Measurements from ENCODE around the gene GRID1. TPM values are rescaled to one million over a fixed set of nuclear protein-coding genes. Genes with fewer than 3 reads are reported as not detected.
"Not testable (repeated sequence)": the region's sequence is repeated elsewhere in the genome, so short reads cannot be mapped to it uniquely, and the experiment has no call there.

Gene GRID1
- total RNA-seq, 1 donor from 2014 or later, result 3.0 TPM

DNA sequence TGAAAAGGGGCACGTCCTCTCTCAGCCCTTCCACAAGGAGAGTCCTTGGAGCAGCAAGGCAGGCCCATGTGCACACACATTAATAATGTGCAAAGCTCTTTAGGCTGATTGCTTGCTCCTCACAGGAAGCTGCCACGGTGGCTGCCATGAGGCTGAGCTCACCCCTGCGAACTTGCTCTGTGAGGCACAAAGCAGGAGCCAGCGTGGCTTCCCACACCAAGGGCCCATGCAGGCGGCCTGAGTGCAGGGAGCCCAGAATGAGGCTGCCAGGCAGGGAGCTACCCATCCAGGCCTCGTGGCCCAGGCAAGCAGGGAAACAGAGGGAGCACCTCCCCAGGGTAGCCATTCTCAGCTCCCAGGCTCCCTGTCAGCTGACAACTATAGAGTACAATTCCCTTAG is 242.9 kb downstream of the GRID1 start:
- DNase-seq (ENCODE audit: low spot score), result no peak
- intact Hi-C loops (cut with DNase I), result no loop called here

DNA sequence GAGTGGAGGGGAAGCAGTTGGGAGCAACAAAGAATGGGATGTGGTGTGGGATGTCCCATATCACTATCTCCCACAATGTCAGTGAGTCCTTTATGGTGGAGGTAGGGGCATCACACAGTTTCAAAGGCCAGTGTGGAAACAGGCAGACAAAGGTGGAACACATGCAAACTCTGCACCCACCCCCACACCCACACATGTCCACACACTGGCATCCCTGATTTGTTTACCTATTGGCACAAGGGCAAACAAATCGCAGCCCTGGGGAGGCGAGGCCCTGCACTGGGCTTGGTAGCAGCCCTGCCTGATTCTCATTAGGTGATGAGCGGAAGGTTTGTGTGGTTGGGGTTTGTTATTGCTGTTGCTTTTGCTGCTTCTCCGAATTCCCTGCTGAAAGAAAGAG is 243.3 kb downstream of the GRID1 start:
- intact Hi-C loops (cut with DNase I), result no loop called here

GRCh38 chr10:86122646-86123045 is 243.9 kb downstream of the GRID1 start:
- no peak for DNase-seq (ENCODE audit: low spot score)
- intact Hi-C loops (cut with DNase I), result no loop called here

More for the DNA sequence above, 243.3 kb downstream of the GRID1 start:
- DNase-seq (ENCODE audit: low spot score), result no peak

DNA sequence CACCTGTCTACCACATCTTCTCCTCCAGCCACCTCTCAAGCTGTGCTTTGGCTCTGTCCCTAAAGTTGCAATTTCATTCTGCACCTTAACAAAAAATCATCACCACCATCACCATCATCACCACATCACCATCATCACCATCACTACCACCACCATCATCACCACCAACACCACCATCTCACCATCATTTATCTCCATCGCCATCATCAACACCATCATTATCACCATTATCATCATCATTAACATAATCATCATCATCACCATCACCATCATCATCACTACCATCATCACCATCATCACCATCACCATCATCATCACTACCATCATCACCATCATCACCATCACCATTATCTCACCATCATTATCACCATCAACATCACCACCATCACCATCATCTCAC is 245.4 kb downstream of the GRID1 start:
- no peak for DNase-seq (ENCODE audit: low spot score)
- intact Hi-C loops (cut with DNase I), result no loop called here

DNA sequence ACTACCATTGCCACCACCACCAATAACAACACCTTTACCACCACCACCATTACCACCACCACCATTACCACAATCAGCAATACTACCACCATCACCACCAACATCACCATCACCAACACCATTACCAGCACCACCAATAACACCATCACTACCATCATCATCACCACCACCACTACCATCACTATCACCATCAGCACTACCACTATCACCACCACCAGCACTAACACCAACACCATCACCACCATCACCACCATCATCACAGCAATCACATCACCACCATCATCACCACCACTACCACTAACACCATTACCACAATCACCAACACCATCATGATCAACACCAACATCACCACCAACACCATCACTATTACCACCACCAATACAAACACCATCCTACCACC is 249.5 kb downstream of the GRID1 start:
- DNase-seq (ENCODE audit: low spot score), result no peak
- intact Hi-C loops (cut with DNase I), result no loop called here

DNA sequence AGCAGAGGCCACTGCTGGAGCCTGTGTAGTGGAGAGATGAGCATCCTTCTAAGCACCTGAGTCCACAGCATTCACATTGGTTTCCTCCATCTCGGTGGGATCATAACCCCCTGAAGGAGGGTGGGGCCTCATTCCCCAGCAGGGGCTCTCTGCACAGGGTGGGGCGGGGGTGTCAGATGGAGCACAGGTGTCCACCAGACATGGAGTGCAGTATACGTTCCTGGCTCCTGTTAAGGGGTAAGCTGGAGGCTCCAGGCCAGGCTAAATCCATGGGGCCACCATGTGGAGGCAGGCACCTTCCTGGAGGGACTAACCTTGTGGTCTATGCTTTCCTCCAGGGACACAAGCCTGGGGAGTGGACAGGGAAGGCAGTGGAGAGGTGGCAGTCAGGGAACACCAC is 252.6 kb downstream of the GRID1 start:
- intact Hi-C loops (cut with DNase I), result no loop called here
- peak; percentile 53 for DNase-seq (ENCODE audit: low spot score)

DNA sequence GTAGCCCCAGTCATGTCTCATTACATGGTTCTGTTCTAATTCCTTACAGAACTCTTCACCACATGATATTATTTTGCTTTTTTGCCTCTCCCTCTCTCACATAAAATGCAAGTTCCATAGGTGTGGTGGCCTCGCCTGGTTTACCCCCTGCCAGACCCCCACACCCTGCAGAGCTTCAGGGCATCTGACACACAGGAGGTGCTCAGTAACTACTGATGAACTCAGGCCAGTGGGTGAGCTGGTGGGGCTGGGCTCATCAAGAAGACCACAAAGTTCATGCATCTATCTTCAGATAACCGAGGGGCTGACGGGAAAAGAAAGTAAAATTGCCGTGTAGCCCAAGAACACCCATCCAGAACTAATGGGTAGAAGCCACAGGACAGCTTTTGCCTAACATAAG is 253.1 kb downstream of the GRID1 start:
- intact Hi-C loops (cut with DNase I), result no loop called here
- peak; percentile 15 for DNase-seq (ENCODE audit: low spot score)

DNA sequence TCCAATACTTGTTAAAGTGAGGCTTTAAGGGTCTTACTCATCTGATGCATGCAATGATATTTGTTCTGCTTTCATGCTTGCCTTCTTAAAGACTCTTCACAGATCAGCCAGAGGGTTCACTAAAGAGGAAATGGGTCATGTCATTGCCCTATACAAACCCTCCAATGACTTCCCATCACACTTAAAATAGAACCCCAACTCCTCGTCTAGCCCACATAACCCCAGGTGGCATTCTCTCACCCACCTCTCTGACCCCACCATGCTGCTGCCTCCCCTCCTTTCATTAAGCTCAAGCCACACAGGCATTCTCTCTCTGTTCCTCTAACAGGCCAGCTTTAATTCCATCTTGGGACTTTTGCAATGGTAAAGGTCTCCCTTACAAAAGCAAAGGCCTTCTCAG is 253.6 kb downstream of the GRID1 start:
- intact Hi-C loops (cut with DNase I), result no loop called here
- peak; percentile 19 for DNase-seq (ENCODE audit: low spot score)

GRCh38 chr10:86111902-86112545 is 254.6 kb downstream of the GRID1 start:
- peak; percentile 44 for DNase-seq (ENCODE audit: low spot score)
- intact Hi-C loops (cut with DNase I), result no loop called here

DNA sequence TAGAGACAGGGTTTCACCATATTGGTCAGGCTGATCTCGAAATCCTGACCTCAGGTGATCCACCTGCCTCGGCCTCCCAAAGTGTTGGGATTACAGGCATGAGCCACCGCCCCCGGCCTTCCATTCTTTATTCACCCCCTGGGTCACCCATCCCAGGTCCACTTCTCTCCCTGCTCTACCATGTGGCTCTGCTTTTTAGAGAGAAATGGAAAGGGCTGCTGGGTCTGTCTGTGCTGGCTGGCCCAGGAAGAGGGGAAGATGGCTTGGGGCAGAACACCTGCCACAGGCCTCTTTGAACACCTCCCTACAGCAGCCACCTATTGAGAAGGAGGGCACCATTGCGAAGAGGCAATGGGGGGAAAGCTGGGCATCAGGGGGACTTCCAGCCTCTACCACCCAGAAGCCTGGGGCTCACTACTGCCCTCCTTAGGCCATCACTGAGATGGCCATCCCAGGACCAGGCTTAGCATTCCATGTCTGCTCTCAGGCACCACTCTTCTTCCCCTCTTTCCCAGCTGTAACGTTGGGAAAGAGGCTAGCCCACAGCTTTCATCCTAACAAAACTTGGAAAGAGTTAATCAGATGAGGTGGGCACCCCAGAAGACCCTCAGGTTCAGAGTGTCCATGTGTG is 256.3 kb downstream of the GRID1 start:
- intact Hi-C loops (cut with DNase I), result no loop called here

GRCh38 chr10:86109421-86109820 is 257.2 kb downstream of the GRID1 start:
- intact Hi-C loops (cut with DNase I), result no loop called here
- DNase-seq (ENCODE audit: low spot score), result peak; percentile 49

More for the DNA sequence above, 256.3 kb downstream of the GRID1 start:
- DNase-seq (ENCODE audit: low spot score), result peak; percentile 53

DNA sequence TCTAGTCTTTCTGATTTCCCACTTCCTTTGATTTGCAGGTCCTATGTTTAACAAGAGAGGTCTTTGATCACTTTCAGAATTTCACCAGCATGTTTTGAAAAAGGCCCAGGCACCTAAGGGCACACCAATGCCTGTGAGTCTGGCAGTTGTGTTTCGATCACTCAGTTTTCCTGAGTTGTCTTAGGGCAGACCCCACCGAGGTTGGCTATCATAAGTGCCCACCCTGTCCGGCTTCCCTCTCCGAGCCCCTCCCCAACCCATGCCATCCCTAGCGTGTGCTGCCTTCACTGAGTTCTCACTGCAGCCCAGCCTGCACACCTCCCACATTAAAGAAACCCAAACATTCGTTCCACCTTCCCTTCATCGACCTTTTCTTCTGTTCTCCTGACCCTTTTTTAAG is 257.9 kb downstream of the GRID1 start:
- DNase-seq (ENCODE audit: low spot score), result peak; percentile 39
- intact Hi-C loops (cut with DNase I), result no loop called here

- peak; percentile 56 for DNase-seq (ENCODE audit: low spot score)
- intact Hi-C loops (cut with DNase I), result not testable (repeated sequence)
Measured at GRCh38 chr10:86107611-86108310, 258.8 kb downstream of the GRID1 start.

GRCh38 chr10:86107131-86107530 is 259.5 kb downstream of the GRID1 start:
- DNase-seq (ENCODE audit: low spot score), result peak; percentile 53
- intact Hi-C loops (cut with DNase I), result no loop called here

DNA sequence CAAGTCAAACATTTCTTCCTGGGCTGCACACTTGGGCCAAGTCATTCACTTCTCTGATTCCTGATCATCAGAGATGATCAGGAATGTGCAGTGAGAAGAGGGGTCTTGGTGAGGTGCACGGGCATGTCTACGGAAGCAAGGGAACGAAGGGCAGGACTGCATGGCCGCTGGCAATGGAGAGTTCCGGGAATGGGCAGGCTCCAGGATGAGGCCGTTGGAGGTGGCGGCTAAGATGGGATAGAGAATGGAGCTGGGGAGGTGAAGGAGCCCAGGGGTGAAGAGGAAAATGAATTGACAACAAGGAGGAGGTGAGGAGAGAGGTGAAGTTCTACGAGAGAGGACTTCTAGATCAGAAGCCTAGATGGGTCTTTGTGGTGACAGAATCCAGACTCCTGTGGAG is 260.0 kb downstream of the GRID1 start:
- peak; percentile 43 for DNase-seq (ENCODE audit: low spot score)
- intact Hi-C loops (cut with DNase I), result no loop called here

- DNase-seq (ENCODE audit: low spot score), result peak; percentile 38
- intact Hi-C loops (cut with DNase I), result no loop called here
Measured at GRCh38 chr10:86105640-86106039, 261.0 kb downstream of the GRID1 start.

DNA sequence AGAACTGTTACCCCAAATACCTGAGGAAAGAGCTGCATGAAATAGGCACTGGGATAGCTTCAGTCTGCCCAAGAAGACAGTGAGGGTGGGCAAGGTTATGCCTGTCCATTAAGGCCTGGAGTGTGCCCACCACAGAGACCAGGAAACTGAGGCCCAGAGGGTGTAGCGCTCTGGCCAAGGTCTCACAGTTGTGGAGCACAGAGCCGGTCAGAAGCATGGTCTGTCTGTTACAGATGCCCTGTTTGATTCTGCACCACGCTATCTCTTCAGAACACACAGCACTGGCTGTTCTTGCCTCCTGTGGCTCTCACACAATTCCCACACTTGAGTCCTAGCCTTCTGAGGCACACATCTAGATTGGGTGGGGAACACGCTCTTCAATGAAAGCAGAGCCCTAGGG is 261.4 kb downstream of the GRID1 start:
- intact Hi-C loops (cut with DNase I), result no loop called here
- peak; percentile 58 for DNase-seq (ENCODE audit: low spot score)

DNA sequence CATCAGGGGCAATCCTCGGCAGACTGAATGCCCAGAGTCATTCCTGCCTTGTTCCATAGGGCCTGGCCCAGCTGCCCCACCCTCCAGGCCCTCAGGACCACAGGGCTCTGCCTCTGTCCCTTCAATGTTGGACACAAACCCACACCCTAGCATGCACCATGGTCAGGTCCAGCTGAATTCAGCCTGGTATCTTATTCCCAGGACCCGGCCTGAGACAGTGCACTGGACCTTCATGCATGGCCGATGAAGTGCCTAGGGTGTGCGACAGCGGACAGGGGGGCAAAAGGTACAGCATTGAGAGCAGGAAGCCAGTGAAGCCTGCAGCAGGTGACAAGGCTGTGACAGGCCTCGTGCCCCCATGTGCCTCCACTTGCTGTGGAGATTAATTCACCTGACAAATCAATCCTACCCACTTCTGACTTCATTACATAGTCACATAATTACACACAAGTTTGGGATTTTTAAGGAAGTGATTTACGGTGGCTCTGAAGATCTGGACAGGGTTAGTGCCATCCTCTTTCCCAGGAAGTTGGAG is 261.9 kb downstream of the GRID1 start:
- intact Hi-C loops (cut with DNase I), result loop anchor here (5.0 kb wide), 1 partner anchor 263 kb away; the partner anchor contains the start of gene GRID1

GRCh38 chr10:86104156-86104555 is 262.4 kb downstream of the GRID1 start:
- intact Hi-C loops (cut with DNase I), result loop anchor here (5.0 kb wide), 1 partner anchor 263 kb away; the partner anchor contains the start of gene GRID1

More for the DNA sequence above, 261.9 kb downstream of the GRID1 start:
- DNase-seq (ENCODE audit: low spot score), result peak; percentile 59

GRCh38 chr10:86103391-86104101 is 263.0 kb downstream of the GRID1 start:
- peak; percentile 70 for DNase-seq (ENCODE audit: low spot score)
- intact Hi-C loops (cut with DNase I), result loop anchor here (5.0 kb wide), 1 partner anchor 264 kb away; the partner anchor contains the start of gene GRID1

More at GRCh38 chr10:86104156-86104555, 262.4 kb downstream of the GRID1 start:
- DNase-seq (ENCODE audit: low spot score), result peak; percentile 47
